Sigmoid colon (tissue), 4 donors: ENCODE measurements around the gene SLC15A1.

Experiments used
- EP300 ChIP-seq, 4 donors: sonication (generic); formaldehyde crosslinking; IDR thresholded peaks; one replicate each; pipeline ENCODE4 v1.6.1; 2017; ENCODE audit warnings: antibody characterized with exemption in 4 of 4
- POLR2A ChIP-seq, 2 donors: fragments of 450-650 bp; IDR thresholded peaks; one replicate each; pipeline ENCODE4 v1.6.1; 2016; ENCODE audit warnings: antibody characterized with exemption in 2 of 2, mild to moderate bottlenecking in 2 of 2, moderate library complexity in 2 of 2
- POLR2AphosphoS5 ChIP-seq, 4 donors: sonication (generic); formaldehyde crosslinking; IDR thresholded peaks; one replicate each; pipeline ENCODE4 v1.6.1; 2017; ENCODE audit warnings: antibody characterized with exemption in 4 of 4
- TF ChIP-seq, protein P1 (sequence below), 4 experiments: fragments of 450-650 bp in 3 of 4; fragments of 200-600 bp in 1 of 4; IDR thresholded peaks; one replicate each; pipeline ENCODE4 v1.5.1; 2016 to 2019; ENCODE audit warnings: antibody characterized with exemption in 4 of 4, mild to moderate bottlenecking in 3 of 4, moderate library complexity in 2 of 4

GRCh38 chr13:98652721-98653462 is 99.6 kb downstream of the SLC15A1 start:
- TF ChIP-seq, protein P1, sequence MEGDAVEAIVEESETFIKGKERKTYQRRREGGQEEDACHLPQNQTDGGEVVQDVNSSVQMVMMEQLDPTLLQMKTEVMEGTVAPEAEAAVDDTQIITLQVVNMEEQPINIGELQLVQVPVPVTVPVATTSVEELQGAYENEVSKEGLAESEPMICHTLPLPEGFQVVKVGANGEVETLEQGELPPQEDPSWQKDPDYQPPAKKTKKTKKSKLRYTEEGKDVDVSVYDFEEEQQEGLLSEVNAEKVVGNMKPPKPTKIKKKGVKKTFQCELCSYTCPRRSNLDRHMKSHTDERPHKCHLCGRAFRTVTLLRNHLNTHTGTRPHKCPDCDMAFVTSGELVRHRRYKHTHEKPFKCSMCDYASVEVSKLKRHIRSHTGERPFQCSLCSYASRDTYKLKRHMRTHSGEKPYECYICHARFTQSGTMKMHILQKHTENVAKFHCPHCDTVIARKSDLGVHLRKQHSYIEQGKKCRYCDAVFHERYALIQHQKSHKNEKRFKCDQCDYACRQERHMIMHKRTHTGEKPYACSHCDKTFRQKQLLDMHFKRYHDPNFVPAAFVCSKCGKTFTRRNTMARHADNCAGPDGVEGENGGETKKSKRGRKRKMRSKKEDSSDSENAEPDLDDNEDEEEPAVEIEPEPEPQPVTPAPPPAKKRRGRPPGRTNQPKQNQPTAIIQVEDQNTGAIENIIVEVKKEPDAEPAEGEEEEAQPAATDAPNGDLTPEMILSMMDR (IDR thresholded peaks at IDR 0.05), result no peak
- TF ChIP-seq EP300 (IDR thresholded peaks at IDR 0.05), result no peak
- TF ChIP-seq POLR2AphosphoS5 (IDR thresholded peaks at IDR 0.05), result no peak
- no peak for TF ChIP-seq POLR2A (IDR thresholded peaks at IDR 0.05)
